Right lobe of liver (tissue), 6 donors: ENCODE results near the gene GLIPR1L1. TPM values are rescaled to one million over a fixed set of nuclear protein-coding genes. Genes with fewer than 3 reads are reported as not detected.

Source experiments
- ATAC-seq, 4 donors: fragments of 200-7000 bp; cut with Tn5 transposase; one replicate each; pipeline ENCODE4 v1.9.1; 2020; ENCODE audit warnings: mild to moderate bottlenecking in 4 of 4, moderate library complexity in 4 of 4
- DNase-seq, 3 donors: peaks; one replicate each; pipeline ENCODE4 v3.0.0-alpha.2; 2020
- H3K27ac ChIP-seq, 3 donors: fragments of 200-600 bp; one replicate each; pipeline ENCODE4 v1.8.0; 2022
- H3K27me3 ChIP-seq, 2 donors: fragments of 200-600 bp; one replicate each; pipeline ENCODE4 v1.8.0; 2022
- H3K36me3 ChIP-seq, 4 donors: fragments of 200-600 bp; sonication (generic) in 1 of 4; one replicate each; pipeline versions ENCODE4 v1.5.1 to v1.8.0; 2017 to 2022; ENCODE audit warnings: control low read depth in 1 of 4
- H3K4me1 ChIP-seq, 4 donors: fragments of 200-600 bp; sonication (generic) in 1 of 4; one replicate each; pipeline versions ENCODE4 v1.5.1 to v1.8.0; 2017 to 2022; ENCODE audit warnings: control low read depth in 1 of 4
- H3K4me3 ChIP-seq, 3 donors: fragments of 200-600 bp; one replicate each; pipeline ENCODE4 v1.8.0; 2022
- H3K9me3 ChIP-seq, 4 donors: fragments of 200-600 bp; sonication (generic) in 1 of 4; one replicate each; pipeline versions ENCODE4 v1.5.1 to v1.8.0; 2017 to 2022; ENCODE audit warnings: control low read depth in 1 of 4
- CTCF ChIP-seq, 4 donors: fragments of 200-600 bp in 3 of 4; fragments of 450-650 bp in 1 of 4; IDR thresholded peaks; one replicate each; pipeline versions ENCODE4 v1.5.1 to v1.8.0; 2016 to 2022; ENCODE audit warnings: antibody characterized with exemption in 4 of 4, mild to moderate bottlenecking in 2 of 4
- POLR2A ChIP-seq: fragments of 450-650 bp; IDR thresholded peaks from one replicate; pipeline ENCODE4 v1.6.1; 2017; ENCODE audit warnings: antibody characterized with exemption, mild to moderate bottlenecking
- WGBS: methylation state at CpG from one replicate; pipeline ENCODE4 v1.1.6; 2018; ENCODE audit warnings: low coverage, low lambda C conversion rate; ENCODE audit not compliant: insufficient coverage; ENCODE audit errors: missing lambda C conversion rate; 5-methylcytosine and 5-hydroxymethylcytosine counted together
- intact Hi-C, 2 donors: fragments of 100-400 bp; cut with DNase I; formaldehyde crosslinking; loops; one replicate each; pipeline versions ENCODE4 v1.11.2 to v1.14.1; 2022
- total RNA-seq, 6 experiments: library from RNA; depleted of rRNA in 2 of 6; stranded (reverse); fragments of >200 nt in 2 of 6; fragmentation: NEBNext Ultra II Directional in 3 of 6; extraction: Animal tissue kit (Norgen Biotek cat#: 25700) in 3 of 6; gene quantifications; one replicate each; pipeline versions ENCODE4 v1.1.0 to v1.2.4, GENCODE V29; 2016 to 2023
- donor health status: DM: no; HTN: yes; CAD: no.
- donor health status: DM: no; HTN: no; CAD: no.
- donor health status: DM: no; HTN: no; CAD: no.
- donor health status: DM: no; HTN: yes; CAD: no.
- donor health status: DM: no; HTN: yes; CAD: no.

Gene GLIPR1L1
- total RNA-seq, 6 experiments from 2014 or later: not detected

- peak in 1 of 4 donors; percentile 33 for ATAC-seq
- H3K27ac ChIP-seq: no peak overlapping the region
- H3K9me3 ChIP-seq: no peaks in the 10 kb centered on the region
- no peaks in the 10 kb centered on the region for H3K27me3 ChIP-seq
- TF ChIP-seq POLR2A (no peak), CTCF (IDR thresholded peaks at IDR 0.05) (no peak)
- H3K4me3 ChIP-seq: no peak overlapping the region
- 92% methylated on average over 21 of the region's 56 CpGs for WGBS
- H3K4me1 ChIP-seq: no peaks in the 10 kb centered on the region
- peak in 1 of 3 donors; percentile 19 for DNase-seq
- intact Hi-C loops: no loop called here
- H3K36me3 ChIP-seq: no peaks in the 10 kb centered on the region
These were observed 28.8 kb upstream of the GLIPR1L1 start for GRCh38 chr12:75305412-75306332.

DNA sequence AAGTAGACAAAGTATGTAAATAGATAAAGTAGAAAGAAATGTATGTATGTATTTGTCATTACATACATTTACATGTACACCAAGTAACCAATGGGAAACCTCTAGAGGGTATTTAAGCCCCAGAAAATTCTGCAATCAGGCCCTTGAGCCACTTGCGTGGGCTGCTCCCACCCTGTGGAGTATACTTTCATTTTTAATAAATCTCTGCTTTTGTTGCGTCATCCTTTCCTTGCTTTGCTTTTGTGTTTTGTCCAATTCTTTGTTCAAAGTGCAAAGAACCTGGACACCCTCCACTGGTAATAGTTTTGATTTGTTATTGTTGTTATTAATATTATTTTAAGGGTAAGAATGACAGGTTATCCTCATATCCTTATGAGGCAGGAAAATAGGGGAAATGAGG lies 26.2 kb upstream of the GLIPR1L1 start:
- Histone ChIP-seq H3K27ac (no peak overlapping the region), H3K36me3 (no peaks in the 10 kb centered on the region), H3K4me3 (no peak overlapping the region), H3K4me1 (no peaks in the 10 kb centered on the region), H3K27me3 (no peaks in the 10 kb centered on the region), H3K9me3 (no peaks in the 10 kb centered on the region)
- no peak for DNase-seq
- ATAC-seq: no peak
- 84% methylated on average over 2 of the region's 2 CpGs for WGBS
- intact Hi-C loops: no loop called here
- TF ChIP-seq POLR2A (no peak), CTCF (IDR thresholded peaks at IDR 0.05) (no peak)

GRCh38 chr12:75311369-75311768 lies 23.1 kb upstream of the GLIPR1L1 start:
- Histone ChIP-seq H3K27ac (no peak overlapping the region), H3K27me3 (no peaks in the 10 kb centered on the region), H3K4me3 (no peak overlapping the region), H3K9me3 (no peaks in the 10 kb centered on the region), H3K36me3 (no peaks in the 10 kb centered on the region), H3K4me1 (no peaks in the 10 kb centered on the region)
- DNase-seq (no peak), ATAC-seq (no peak)
- 70% methylated on average over 3 of the region's 3 CpGs for WGBS
- intact Hi-C loops: no loop called here
- TF ChIP-seq POLR2A (no peak), CTCF (IDR thresholded peaks at IDR 0.05) (no peak)

DNA sequence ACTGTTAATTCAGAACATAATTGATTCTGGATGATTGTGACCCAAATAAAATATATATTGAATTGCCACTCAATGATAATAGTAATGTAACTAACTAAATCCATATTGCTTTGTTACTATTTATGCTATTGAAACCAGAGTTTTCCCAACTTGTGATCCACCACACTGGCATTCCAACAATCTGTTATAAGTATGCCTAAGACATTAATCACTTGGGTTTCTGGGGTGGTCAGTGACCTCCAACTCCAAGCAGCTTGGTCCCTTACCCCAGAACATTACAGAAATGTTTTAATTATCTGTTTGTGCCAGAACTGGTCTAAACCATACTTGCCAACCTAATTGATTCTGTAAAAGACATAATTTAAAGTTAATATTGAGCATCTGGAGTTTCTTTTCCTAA lies 19.0 kb upstream of the GLIPR1L1 start:
- no peaks in the 10 kb centered on the region for H3K4me1 ChIP-seq
- H3K27ac ChIP-seq: no peak overlapping the region
- no peak for ATAC-seq
- intact Hi-C loops: no loop called here
- TF ChIP-seq CTCF (IDR thresholded peaks at IDR 0.05): no peak
- TF ChIP-seq POLR2A: no peak
- no peak for DNase-seq
- no peak overlapping the region for H3K4me3 ChIP-seq
- H3K9me3 ChIP-seq: no peaks in the 10 kb centered on the region
- H3K36me3 ChIP-seq: no peaks in the 10 kb centered on the region
- H3K27me3 ChIP-seq: no peaks in the 10 kb centered on the region
